CD4-positive, alpha-beta T cell treated with Interleukin-4 for 4 hours (primary cell): ENCODE results near the gene SV2B.

Experiments
- DNase-seq: peaks from one replicate; pipeline ENCODE4 v3.0.0-alpha.2; 2020

SV2B gene

DNA sequence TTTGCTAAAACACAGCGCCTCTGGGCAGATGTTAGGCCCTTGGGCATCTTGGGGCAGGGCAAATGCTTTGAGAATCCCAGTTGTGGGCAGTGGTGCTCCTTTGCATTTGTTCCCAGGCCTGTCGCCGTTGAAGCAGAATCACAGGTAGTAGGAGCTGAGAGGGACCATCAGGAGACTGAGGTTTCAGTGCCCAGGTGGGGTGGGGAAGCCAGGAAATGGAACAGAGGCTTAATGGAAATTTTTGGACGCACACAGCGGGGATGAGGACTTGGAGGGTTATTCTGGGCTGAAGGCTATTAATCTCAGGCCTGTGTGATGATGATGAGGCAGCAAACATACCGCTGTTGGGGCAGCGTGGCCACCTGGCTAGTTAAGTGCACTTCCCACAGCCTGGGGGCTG is 99.5 kb downstream of the SV2B start:
- no peak for DNase-seq

DNA sequence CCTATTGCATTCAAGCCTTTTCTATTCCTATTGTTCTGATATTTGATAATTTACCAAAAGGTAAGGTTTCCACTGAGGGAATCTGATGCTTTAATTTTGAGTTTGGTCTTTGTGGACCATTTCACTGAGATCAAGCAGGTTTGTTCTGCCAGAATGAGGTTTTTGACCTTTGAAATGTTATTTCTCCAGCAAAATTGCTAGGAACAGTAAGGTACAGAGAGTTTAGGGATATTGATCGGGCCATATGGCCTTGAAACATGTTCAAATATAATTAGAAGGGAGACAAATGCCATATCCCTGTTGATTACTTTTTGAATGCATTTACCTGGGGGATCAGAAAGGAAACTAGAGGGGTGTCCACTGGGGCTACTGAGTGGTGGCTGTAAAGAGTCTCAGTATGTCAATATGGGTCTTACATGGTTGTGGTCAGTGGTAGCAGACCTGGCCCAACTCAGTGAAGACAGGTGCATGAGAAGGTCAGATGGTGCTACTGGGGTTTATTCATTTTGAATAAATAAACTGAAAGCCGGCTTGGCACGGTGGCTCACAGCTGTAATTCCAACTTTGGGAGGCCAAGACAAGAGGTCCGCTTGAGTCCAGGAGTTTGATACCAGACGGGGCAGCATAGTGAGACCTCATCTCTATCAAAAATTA is 100.2 kb downstream of the SV2B start:
- no peak for DNase-seq

DNA sequence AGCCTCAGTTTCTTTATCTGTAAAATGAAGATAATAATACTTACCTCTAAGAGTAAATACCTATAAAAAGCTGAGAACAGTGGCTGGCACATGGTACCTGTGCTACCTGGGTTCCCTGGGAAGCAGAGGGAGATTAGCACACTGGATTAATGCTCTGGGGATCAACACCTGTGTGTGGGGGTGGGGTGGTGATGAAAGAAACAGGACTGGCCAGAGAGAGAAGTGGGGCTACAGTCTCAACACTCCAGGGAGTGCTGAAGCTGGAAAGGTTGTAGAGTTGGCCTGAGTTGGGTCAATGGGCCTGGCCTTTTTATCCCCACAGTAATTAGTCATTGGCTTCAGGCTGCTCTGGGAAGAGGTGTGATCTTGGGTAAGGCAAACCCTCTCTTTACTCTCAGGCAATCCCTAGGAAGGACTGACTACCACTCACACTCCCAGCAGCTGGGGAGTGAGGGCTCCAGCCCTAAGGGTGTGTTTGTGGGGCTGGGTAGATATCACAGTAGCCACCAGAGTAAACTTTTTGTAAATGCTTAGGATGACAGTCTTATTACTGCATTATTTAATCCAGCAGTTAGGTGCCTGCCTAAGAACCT is 102.5 kb downstream of the SV2B start:
- DNase-seq = no peak

DNA sequence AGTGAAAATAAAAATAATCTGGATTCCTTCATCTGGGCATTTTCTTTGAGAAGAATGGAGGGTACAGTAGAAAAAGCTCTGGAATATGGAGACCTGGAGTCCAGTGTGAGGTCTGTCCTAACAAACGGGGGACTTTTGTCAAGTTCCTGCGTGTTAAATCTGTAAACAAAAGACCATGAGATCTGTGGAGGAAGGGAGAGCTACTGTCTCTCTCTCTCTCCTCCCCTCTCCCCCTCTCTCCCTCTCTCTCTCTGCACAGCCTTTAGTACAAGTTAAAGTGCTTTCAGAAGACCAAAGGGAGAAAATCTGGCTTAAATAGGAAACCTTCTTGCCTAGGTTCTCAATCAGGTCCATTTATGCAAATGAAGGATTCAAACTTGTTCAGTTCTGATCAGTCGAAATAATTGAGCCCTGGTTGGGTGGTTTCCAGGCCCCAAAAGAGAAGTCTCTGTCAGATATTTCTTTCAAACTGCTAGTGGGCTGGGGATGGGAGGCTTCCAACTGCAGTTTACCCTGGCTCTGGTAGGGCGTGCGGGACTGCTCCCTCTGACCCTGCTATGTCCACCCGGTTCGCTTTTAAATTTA is 103.7 kb downstream of the SV2B start:
- DNase-seq = no peak

DNA sequence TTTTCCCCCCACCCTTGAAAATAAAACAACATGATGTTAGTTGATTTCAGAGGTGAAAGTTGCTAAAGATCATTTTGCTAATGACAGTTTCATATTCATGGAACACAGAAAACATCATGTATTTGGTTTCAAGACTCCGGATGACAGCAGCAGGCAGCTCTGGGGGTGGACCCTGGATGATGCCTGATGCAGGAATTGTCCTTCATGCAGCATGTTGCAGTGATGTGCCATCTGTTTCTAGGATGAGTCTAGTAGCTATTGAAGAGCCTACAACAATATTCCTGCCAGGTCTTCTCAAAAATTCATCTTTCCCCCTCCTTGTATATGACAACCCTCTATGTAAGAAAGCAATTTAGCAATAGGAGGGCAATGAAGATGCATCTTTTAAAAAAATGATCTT is 108.3 kb downstream of the SV2B start:
- no peak for DNase-seq

DNA sequence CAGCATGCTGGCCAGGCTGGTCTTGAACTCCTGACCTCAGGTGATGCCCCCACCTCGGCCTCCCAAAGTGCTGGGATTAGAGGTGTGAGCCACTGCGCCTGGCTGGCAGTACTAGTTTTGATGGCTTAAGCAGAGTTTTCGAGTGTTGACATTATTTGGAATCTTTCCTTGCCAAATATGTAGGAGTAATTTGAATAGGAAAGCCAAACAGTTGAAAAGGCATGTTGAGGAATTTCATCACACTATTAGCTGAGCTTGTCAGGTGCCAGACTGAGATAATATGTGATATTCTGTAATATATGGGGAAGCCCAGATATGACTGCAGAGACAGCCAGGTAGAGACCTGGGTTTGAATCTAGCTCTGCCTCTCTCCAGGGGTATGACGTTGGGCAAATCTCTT is 109.3 kb downstream of the SV2B start:
- no peak for DNase-seq

DNA sequence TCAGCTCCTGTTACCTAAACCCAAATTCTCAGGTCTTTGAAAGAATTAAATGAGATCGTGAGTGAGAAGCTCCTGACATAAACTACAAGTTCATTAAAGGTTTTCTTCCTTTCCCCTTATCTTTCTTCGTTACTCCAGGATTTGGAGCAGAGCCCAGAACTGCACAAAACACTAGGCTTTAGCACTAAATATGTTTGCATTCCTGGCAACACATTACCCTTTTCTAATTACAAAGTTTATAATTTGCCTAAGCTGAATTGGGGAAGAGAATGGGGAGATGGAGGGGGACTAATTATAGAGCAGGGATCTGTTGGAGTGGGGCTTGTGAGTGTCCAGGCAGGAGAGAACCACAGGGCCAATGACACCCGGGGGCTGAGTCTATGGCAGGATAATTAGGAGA is 109.7 kb downstream of the SV2B start:
- no peak for DNase-seq

DNA sequence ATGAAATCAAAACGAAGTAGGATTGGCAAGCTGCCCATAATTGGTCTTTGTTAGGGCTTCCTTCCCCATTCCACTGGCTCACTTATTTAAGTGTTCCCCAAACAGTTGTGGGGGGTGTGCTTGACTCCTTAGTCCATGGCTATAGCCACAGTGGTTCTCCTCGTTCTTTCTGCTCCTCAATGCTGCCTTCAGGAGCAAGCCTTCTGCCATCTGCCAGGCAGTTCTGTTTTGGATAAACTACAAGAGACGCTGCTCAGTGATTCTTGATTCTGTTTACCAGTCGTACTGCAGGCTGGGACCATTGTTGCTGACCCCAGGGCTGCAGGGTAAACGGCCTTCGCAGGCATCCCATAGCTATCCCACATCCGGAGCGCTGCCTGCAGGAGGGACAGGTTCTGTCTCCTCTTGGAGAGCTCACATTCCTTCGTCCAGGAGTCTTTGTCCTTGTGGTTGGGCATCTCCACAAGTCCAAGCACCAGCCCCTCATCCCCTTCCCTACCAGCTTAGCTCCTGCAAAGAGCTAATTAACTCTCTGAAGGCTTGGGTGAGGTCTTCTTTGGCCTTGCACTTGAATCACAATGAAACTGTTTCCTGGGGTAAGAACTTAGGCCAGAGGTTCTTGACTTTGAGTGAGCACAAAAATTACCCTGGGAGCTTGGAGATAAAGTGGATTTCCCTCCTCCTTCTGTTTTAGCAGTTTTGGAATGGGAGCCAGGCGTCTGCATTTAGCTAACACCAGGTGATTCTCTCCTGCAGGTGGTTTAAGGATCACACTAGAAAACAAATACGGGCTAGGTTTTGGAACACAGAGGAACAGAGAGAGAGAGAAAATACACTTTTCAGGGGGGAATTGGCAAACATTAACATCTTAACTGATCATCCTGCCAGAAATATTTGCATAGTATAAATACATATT is 114.9 kb downstream of the SV2B start:
- no peak for DNase-seq

DNA sequence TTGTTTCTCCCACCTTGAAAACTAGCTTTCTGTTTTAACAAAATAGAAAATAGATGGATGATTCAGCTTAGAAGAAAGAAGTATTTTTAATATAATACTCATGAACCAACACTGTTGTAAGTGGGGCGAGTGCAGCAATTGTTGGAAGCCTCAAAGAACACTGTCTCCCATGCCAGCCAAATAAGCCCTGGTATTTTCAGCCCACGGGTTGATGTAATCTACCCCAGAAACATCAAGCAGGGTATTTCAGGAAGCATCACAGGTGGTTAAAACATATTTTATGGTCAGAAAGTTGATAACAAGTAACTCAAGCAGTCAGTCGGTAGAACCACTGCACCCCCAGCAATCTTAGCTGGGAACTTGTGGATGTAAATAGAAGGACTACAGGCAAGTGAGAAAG is 115.9 kb downstream of the SV2B start:
- DNase-seq = no peak

DNA sequence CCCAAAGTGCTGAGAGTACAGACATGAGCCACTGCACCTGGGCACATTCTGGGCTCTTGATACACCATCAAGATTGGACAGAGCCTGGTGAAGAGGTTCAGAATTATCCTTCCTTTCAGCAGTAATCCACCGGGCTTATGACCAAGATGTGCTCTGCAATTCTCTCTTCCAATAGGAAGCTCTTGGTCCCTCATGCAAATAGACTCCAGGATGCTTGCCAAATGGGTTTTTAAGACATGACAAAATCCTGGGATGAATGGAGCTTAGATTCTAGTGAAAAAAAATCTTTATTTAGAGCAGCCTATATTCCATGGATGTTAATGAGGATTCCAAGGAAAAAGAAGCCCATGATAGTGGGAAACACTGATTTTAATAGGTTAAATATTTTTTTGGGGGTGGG is 119.1 kb downstream of the SV2B start:
- DNase-seq = no peak

DNA sequence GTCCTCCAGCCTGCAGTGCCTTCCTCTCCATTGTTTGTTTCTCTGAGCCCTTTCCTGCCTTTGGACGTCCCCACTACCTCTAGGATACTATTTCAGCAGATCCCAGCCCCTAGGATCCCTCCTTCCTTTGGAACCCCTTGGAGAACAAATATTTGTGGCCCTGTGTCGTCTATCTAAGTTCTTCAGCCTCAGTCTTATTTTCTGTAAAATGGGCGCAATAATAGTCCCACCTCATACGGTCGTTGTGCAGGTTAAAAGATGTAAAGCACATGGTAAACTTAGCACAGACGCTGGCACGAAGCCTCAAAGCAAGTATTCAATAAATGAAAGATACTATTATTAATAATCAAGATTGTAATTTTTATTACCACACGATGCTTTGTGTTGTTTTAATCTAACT is 122.0 kb downstream of the SV2B start:
- DNase-seq = no peak

DNA sequence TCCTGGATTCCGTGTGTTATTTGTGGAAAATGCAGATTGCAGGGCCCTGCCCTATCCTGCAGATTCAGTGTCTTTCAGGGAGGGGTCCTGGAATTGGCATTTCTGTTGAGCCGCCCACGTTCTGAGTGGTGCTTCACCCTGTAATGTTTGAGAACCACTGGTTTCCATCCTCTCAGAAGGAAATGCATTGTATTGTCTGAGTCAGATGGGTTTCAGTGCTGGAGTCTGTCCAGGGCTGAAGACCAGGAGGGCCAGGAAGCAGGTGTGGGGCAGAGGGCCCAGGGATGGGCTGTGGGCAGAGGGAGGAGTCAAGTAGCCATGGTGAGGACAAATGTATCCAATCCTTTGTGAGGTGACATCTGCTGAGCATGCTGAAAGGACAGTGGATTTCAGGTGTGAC is 123.8 kb downstream of the SV2B start:
- no peak for DNase-seq

DNA sequence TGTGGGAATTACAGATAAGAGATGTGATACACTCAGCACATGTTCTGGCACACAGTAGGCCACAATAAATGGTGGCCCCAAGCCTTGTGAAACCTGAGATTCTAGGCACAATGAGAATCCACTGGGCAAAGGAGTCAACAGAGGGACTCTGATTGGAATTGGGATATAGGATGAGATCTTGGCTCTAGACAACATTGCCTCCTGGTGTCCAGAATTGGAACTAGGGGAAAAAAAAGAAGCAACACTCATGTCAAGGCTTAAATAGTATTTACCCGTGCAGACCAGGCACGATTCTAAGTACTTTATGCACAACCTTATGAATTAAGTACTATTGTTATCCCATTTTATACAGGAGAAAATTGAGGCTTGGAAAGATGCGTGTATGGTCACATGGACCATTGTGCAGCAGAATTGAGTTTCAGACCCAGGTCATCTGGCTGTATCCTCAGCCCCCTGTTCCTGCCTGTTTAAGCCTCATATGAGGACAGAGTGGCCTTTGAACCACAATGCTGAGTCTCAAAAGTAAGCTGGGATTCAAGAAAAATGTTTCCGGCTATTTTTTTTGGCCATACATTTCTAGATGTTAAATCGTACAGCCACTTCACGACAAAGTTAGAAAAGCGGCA is 124.8 kb downstream of the SV2B start:
- DNase-seq = no peak

DNA sequence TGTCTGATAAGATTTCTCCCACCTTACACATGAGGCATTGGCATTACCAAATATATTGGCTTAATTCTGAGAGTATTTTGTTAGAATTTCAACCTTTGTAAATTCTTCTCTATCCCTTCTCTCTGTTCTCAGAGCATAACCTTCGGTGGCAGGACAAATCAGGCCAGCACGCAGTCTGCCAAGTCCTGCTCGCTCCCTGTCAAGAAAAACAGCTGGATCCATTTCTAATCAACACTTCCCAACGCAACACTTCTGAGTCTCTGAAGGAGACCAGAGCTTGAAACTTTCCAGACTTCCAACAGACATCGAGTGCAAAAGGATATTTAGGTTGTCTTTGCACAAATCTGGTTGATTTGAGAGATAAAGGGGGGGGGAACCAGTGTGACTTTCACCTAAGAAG is 125.7 kb downstream of the SV2B start:
- no peak for DNase-seq

DNA sequence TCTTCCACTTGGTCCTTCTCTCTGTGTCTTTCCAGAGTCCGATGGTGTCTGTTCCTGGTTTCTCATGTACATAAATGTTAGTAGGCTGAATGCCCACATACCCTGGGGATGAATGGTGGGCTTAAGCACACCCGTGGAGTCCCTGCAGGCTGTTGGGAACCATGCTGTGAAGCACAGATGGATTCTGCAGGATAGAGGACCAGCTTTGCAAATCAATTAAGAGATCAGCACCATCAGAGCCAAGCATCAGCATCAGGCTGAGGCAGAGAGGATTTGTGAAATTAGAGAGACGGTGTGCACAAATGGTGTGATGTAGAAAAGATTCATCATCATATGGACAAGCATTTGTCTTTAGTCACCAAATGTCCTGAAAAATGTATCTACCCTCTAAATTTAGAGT is 127.1 kb downstream of the SV2B start:
- no peak for DNase-seq

DNA sequence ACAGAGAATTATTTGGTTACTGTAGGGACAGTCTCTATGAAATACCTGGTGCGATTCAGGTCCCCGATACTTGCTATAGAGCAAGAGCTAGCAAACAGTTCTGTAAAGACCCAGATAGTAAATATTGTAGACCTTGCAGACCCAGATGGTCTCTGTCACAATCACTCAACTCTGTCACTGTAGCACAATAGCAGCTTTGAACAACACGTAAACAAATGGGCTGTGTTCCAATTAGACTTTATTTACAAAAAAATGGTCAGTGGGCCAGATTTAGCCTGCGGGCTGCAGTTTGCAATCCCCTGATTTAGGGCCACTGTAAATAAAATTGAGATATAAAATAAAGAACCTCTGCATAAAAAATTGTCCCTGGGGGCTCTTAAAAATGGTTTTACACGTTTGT is 127.7 kb downstream of the SV2B start:
- no peak for DNase-seq

DNA sequence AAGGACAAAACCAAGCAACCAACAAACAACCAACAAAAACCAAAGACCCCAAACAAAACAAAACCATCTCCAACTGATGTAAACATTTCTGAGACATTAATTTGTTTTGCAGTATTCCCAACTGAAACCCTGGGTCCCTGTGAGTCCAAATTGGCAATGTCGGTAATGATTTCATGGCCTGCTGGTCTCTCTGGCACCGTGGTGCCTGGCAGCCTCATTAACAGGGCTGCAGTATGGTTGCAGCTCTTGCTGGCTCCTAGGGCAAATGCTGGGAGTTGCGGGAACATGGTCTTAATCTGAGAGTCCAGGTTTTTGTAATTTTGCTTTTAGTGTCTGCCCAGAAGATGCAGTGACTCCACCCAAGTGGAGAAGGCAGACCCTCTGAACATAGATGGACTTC is 128.3 kb downstream of the SV2B start:
- no peak for DNase-seq

DNA sequence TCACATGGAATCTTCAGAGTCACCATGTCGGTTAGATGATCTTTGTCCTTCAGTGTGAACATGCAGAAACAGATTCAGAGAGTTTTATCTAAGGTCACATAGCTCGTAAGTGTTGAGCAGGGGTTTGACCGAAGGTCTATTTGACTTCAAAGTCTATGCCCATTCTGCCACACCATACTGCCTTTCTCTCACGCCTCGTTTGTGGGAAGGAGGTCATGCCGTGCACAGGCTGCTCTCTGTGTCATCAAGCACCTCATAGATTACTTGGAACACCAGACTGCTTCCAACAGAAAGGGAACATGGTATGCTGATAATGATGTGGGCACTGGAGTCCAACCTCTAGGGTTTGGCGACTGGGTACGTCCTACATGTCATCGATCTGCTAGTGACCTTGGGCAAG is 128.8 kb downstream of the SV2B start:
- no peak for DNase-seq

DNA sequence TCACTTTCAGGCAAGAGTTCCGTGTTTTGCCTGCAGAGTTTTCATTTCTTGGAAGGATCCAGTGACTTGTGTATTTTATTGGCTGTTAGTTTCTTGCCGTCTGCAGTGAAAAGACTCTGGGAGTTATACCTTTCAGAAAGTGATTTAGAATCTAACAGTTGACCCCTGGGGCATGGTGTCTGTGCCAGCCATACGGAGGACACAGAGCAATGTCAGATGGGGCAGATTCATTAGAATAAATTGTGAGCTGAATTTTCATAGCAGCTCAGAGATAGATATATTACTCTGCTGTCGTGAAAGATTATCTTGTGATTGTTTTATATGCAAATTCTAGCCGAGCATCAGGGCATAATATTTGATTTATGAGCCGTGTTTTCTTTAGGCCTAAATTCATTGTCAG is 131.6 kb downstream of the SV2B start:
- DNase-seq = no peak

DNA sequence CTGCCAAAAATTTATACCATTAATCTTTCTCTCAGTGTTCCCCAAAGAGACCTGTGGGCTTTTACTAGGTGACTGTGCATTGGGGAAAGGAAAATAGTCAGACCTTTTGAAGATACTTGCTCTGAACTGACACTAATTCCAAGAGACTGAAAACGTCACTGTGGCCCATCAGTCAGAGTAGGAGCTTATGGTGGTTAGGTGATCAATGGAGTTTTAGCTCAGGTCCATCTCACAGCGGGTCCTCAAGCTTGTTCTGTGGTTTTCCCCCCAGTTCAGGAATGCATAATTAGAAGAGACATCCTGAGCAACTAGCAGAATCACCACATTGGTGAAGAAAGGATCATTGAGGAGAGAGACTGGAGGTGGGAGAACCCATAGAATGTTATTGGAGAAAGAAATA is 134.7 kb downstream of the SV2B start:
- DNase-seq = no peak

DNA sequence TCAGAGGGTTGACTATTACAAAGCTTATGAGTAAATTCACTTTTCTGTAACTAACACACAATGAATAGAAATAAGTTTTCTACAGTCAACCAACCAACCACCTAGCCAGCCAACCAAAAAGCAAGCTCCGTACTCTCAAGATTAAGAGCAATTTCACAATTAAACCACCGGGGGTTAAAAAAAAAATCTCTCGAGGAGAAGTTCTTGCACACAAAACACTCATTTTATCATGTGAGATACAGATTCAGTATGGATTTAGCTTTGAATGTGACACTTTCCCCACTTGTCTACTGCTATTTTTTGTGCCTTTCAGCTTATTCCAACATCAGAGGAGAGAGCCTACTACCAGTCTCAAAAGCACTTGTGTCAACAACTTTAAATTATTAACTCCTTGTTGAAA is 135.3 kb downstream of the SV2B start:
- DNase-seq = no peak

DNA sequence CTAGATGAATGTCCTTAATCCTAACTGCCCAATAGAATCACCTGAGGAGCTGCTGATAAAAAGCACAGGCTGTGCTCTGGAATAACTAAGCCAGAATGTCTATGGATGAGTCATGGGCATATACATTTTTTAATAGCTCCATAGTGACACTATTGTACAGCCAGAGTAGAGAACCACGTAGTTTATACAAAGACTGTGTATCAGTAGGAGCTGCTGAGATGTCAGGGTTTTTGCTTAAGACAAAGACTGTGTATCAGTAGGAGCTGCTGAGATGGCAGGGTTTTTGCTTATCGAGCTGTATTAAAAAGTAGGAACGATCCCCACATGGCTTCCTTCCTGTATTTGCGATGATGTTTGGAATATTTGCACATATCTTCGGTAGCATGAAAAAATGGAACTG is 137.4 kb downstream of the SV2B start:
- no peak for DNase-seq

DNA sequence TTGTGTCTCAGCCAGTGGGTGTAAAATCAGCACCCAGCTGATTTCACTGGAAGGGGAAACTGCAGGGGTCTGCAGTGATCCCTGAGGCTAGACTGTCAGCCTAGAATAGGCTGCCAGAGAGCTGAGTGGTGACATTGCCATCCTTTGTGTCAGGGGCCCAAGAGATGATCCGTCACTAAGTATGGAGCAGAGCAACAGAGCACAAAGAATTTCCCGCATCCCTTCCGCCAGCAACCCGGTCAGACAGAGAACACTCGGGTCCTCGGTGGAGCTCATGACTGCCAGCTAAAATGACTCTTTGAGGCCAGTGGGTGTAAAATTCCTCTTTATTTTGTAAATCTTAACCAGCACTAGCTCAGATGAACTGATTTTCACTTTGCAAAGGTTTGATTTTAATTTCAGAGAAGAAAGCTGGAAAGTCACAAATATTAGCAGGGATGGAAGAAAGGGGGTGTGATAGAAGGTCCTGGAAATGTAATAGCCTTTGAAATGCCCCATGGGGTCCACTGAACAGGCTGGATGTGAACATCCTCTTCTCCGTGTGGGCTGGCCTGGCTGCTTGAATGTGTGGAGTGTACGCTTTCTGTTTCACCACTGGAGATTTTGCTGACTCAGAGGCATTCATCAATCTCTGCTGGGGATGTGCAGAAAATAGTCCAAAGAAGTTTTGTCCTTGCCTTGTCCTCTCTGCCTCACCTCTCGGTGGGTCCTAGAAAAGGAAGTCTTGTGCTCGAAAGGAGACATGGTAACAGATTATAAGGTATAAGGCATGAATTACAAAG is 138.8 kb downstream of the SV2B start:
- DNase-seq = no peak
